Panc1 (cell line): ENCODE measurements around the gene CIPC.

Experiments used
- CTCF ChIP-seq: fragments of 450-650 bp; IDR thresholded peaks from 2 replicates; pipeline ENCODE4 v1.5.1; 2017; ENCODE audit warnings: mild to moderate bottlenecking
- POLR2AphosphoS5 ChIP-seq: IDR thresholded peaks from 2 replicates; pipeline ENCODE4 v1.6.1; 2012; ENCODE audit warnings: mild to moderate bottlenecking, low read depth, low read length, moderate library complexity
- SIN3A ChIP-seq: IDR thresholded peaks from 2 replicates; pipeline ENCODE4 v1.6.1; 2012; ENCODE audit warnings: low read depth, mild to moderate bottlenecking, low read length, moderate library complexity, borderline replicate concordance; ENCODE audit not compliant: insufficient read depth

- TF ChIP-seq CTCF (no peak; the same call in 1 of the 2 replicates), POLR2AphosphoS5 (no peak), SIN3A (no peak)
Observed at GRCh38 chr14:77151918-77152588, 54.0 kb downstream of the CIPC start.
